ENCODE results near the gene RPL19. TPM values are rescaled to one million over a fixed set of nuclear protein-coding genes. Genes with fewer than 3 reads are reported as not detected.

Gene RPL19
- total RNA-seq, 2 experiments from 2014 or later = 3,527 to 3,670 TPM

DNA sequence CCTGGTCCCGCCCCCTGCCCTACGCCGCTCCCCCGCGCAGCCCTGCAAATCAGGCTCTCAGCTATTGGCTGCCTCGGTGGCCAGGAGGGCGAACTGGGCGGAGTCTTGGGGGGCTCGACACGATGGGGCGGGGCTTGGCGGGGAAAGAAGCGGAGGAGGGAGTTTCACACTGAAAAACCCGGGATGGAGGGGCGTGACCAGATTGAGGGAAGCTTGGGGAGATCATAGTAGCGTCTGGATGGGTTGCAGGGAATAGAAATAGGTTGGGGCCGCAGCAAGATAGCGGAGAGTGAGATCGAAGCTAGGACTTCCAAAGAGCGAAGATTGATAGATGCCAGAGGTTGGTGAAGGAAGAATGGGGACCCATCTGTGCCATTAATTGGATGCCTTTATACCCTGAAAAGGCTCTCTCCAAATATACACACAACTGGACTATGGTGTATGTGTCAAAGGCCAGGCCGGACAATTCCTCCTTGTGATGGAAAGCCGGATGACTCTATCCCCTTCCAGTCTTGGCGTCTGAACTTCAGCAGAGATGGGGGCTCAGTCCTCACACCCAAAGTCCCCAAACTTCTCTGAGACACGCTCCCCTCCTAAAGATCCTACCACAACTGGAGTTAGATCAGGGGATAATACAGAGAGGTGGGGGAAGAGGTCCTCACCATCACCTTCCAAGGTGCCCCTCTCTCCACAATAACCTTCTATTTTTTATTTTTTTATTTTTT lies 26.0 kb downstream of the RPL19 start:
- Mint-ChIP-seq H3K27me3 (peaks cover 62% of the 10 kb centered on the region), H3K27ac (no peak overlapping the region), H3K9me3 (no peaks in the 10 kb centered on the region), H3K4me3 (peak overlapping the region; percentile 86), H3K36me3 (ENCODE audit: low read depth) (no peaks in the 10 kb centered on the region), H3K4me1 (ENCODE audit: low read depth) (peaks cover 5% of the 10 kb centered on the region)
- H3K9me3 ChIP-seq (ENCODE audit: control insufficient read depth in 1 of 2, insufficient read depth in 1 of 2, low read length in 2 of 2) = peaks cover 0 to 3% of the 10 kb centered on the region in 2 experiments
- peaks cover 48 to 54% of the 10 kb centered on the region in 2 experiments for H3K27me3 ChIP-seq (ENCODE audit: control insufficient read depth in 1 of 2, insufficient read depth in 2 of 2, low read length in 2 of 2)
- ATAC-seq (ENCODE audit: poor library complexity) (peak; percentile 46), DNase-seq (peak in 9 of 14 experiments; percentile 17 to 58 (median 40))
- H3K4me1 ChIP-seq (ENCODE audit: insufficient read depth, low read length) = peaks cover 21% of the 10 kb centered on the region
- CTCF ChIA-PET = interaction anchor here (1.7 kb wide), 1 partner anchor 19 kb away, joined by 4 read pairs; no protein-coding TSS in a partner anchor
- H3K4me3 ChIP-seq (ENCODE audit: low read length) = peak overlapping the region; percentile 19
- POLR2A ChIA-PET = interaction anchor here (0.8 to 0.9 kb wide), 2 partner anchors 12 to 26 kb away, joined by 3 to 6 read pairs; partner anchors contain the start of gene RPL19
- no peaks in the 10 kb centered on the region for H3K36me3 ChIP-seq (ENCODE audit: insufficient read depth, low read length)
- TF ChIP-seq CTCF (IDR thresholded peaks at IDR 0.05) = no peak
- intact Hi-C loops (cut with DNase I, micrococcal nuclease) = no loop called here
- H3K27ac ChIP-seq (ENCODE audit: low read depth in 1 of 2, low read length in 2 of 2) = no peak overlapping the region

GRCh38 chr17:39227364-39227919 lies 27.4 kb downstream of the RPL19 start:
- no peak overlapping the region for H3K27ac ChIP-seq (ENCODE audit: low read depth in 1 of 2, low read length in 2 of 2)
- peaks cover 0 to 7% of the 10 kb centered on the region in 2 experiments for H3K9me3 ChIP-seq (ENCODE audit: control insufficient read depth in 1 of 2, insufficient read depth in 1 of 2, low read length in 2 of 2)
- H3K27me3 ChIP-seq (ENCODE audit: control insufficient read depth in 1 of 2, insufficient read depth in 2 of 2, low read length in 2 of 2) = peaks cover 48 to 57% of the 10 kb centered on the region in 2 experiments
- DNase-seq (no peak), ATAC-seq (ENCODE audit: poor library complexity) (no peak)
- no peaks in the 10 kb centered on the region for H3K9me3 Mint-ChIP-seq
- no peak overlapping the region for H3K27ac Mint-ChIP-seq
- no peaks in the 10 kb centered on the region for H3K36me3 Mint-ChIP-seq (ENCODE audit: low read depth)
- CTCF ChIA-PET = interaction anchor here (1.5 kb wide), 1 partner anchor 12 kb away, joined by 4 read pairs; no protein-coding TSS in a partner anchor
- H3K36me3 ChIP-seq (ENCODE audit: insufficient read depth, low read length) = no peaks in the 10 kb centered on the region
- no peak for TF ChIP-seq CTCF (IDR thresholded peaks at IDR 0.05)
- H3K4me3 Mint-ChIP-seq = no peak overlapping the region
- no peak overlapping the region for H3K4me3 ChIP-seq (ENCODE audit: low read length)
- peaks cover 69% of the 10 kb centered on the region for H3K27me3 Mint-ChIP-seq
- POLR2A ChIA-PET = no interaction called here
- H3K4me1 Mint-ChIP-seq (ENCODE audit: low read depth) = peaks cover 16% of the 10 kb centered on the region
- intact Hi-C loops (cut with DNase I, micrococcal nuclease) = no loop called here
- H3K4me1 ChIP-seq (ENCODE audit: insufficient read depth, low read length) = peaks cover 32% of the 10 kb centered on the region

- Mint-ChIP-seq H3K4me3 (no peak overlapping the region), H3K9me3 (no peaks in the 10 kb centered on the region), H3K27me3 (peaks cover 52% of the 10 kb centered on the region), H3K36me3 (ENCODE audit: low read depth) (no peaks in the 10 kb centered on the region), H3K4me1 (ENCODE audit: low read depth) (peaks cover 16% of the 10 kb centered on the region), H3K27ac (no peak overlapping the region)
- CTCF ChIA-PET = interaction anchor here (0.9 kb wide), 1 partner anchor 65 kb away, joined by 3 read pairs; no protein-coding TSS in a partner anchor
- H3K27me3 ChIP-seq (ENCODE audit: control insufficient read depth in 1 of 2, insufficient read depth in 2 of 2, low read length in 2 of 2) = peaks cover 40 to 45% of the 10 kb centered on the region in 2 experiments
- no peak for TF ChIP-seq CTCF (IDR thresholded peaks at IDR 0.05)
- ATAC-seq (ENCODE audit: poor library complexity) = no peak
- no peak for DNase-seq
- intact Hi-C loops (cut with DNase I, micrococcal nuclease) = no loop called here
- H3K4me1 ChIP-seq (ENCODE audit: insufficient read depth, low read length) = peaks cover 32% of the 10 kb centered on the region
- no peak overlapping the region for H3K4me3 ChIP-seq (ENCODE audit: low read length)
- POLR2A ChIA-PET = no interaction called here
- H3K36me3 ChIP-seq (ENCODE audit: insufficient read depth, low read length) = no peaks in the 10 kb centered on the region
- no peak overlapping the region for H3K27ac ChIP-seq (ENCODE audit: low read depth in 1 of 2, low read length in 2 of 2)
- H3K9me3 ChIP-seq (ENCODE audit: control insufficient read depth in 1 of 2, insufficient read depth in 1 of 2, low read length in 2 of 2) = peaks cover 0 to 7% of the 10 kb centered on the region in 2 experiments
These were observed 29.3 kb downstream of the RPL19 start for GRCh38 chr17:39229274-39229913.

Measured in CD4-positive, alpha-beta T cell (primary cell).